SHP77 (cell line): Measurements from ENCODE around the gene MYCT1.
"Not testable (repeated sequence)": the region's sequence is repeated elsewhere in the genome, so short reads cannot be mapped to it uniquely, and the experiment has no call there.

ENCODE experiments used
- DNase-seq, 2 experiments: peaks; one replicate each; lab custom pipeline; 2025; lab: John Stamatoyannopoulos, UW

The MYCT1 gene

DNA sequence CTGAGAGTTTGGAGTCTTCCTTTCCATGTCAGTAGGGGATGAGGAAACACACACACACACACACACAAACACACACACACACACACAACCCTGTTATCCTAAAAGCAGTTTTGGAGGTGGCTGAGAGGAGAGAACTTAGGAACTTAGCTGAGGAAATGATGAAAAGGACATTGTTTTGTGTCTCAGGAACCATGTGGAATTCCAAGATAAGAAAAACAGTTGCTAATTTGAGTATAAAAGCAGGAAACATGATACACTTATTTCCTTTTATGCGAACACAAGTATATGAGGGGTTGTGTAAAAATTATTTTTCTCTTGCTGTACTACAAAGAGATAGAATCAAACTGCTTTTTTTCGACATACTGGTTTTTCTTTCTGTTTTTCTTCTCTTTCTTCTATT, at the start of gene MYCT1:
Gene MYCT1 (plus strand): TSS at position 264 of the 400 bp plus-strand sequence. CDS start 6 bp downstream, at position 270.
- no peak for DNase-seq

GRCh38 chr6:152648105-152648504, 49.6 kb upstream of the MYCT1 start:
- no peak for DNase-seq

DNA sequence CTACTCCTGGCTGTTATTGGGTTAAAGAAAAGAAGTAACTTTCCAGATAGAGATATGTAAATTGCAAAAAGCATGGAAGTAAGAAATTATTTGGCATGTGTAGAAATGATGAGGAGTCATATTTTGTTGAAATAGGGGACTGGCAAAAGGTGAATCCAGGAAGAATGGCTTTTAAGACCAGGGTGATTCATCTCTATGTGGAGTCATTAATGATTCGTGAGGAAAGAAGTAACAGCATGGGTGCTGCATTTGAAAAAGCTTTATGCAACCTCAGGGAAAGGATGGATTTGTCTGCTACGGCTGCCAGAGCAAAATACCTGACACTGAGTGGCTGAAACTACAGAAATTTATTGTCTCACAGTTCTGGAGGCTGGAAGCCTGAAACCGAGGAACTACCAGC, 45.7 kb upstream of the MYCT1 start:
- no peak for DNase-seq

- no peak for DNase-seq
These were observed 35.9 kb upstream of the MYCT1 start for GRCh38 chr6:152661776-152662175.

DNA sequence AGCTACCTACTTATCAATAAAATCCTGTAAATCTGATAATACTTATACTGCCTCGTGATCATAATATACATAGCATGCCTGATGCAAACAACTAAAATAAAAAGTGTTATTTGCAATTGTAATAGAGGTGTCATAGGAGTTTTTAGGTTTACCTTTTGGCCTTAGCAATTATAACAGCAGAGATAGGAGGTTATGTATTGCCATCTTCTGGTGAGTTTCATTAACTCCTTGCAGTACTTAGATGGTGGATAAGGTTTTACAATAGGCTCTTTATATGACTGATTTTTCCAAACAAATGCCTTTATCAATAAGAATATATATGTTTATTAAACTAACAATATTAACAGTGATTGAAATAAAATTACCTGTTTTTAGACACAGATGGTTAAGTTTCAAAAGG, 27.8 kb upstream of the MYCT1 start:
- DNase-seq = no peak

DNA sequence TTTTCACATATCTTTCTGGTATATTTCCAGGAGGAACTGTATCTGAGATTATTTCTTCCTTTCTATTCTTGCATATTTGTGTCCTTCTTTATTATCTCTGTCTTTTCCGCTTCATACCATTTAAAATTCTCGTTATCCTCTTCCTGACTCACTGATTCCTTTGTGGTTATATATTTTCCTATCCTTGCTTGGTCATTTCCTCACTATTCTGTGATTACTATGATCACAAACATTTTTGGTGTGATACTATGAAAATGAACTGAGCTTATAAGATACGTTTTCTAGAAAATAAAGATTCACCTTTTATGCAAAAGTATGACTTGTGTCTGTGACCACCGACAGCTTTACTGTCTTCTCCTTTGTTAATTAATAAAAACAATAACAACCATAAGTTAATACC, 26.5 kb upstream of the MYCT1 start:
- DNase-seq = no peak

DNA sequence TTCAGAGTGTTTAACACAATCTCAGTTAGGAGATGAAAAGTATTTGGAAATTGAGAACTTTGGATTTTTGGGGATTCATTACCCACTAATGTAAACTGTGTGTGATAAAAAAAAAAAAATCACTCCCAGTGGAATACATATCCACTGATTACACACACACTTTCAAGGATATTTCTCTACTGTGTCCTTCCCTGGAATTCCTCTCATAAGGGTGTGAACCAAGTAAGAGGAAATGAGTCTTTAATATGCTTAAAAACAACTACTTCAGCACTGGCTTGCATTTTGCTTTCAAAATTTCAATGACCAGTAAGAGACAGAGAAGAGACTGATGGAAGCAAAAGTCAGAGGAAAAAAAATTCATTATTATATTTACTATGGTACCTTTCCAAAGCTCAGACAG, 24.5 kb upstream of the MYCT1 start:
- no peak for DNase-seq

DNA sequence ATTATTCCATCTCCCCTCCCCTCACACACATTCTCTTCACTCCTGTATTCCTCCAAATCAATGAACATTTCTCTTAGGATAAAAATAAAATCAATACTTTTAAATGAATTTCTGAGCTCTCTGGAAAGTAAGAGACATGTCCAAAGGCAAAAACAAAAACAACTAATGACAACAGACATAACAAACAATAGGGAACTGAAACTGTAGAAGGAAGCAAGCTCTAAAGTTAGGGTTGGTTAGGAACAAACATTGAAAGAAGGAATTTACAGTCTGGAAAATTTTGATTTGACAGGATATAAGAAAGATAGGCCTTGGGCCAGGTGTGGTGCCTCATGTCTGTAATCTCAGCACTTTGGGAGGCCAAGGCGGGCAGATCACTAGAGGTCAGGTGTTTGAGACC, 17.5 kb upstream of the MYCT1 start:
- no peak for DNase-seq

DNA sequence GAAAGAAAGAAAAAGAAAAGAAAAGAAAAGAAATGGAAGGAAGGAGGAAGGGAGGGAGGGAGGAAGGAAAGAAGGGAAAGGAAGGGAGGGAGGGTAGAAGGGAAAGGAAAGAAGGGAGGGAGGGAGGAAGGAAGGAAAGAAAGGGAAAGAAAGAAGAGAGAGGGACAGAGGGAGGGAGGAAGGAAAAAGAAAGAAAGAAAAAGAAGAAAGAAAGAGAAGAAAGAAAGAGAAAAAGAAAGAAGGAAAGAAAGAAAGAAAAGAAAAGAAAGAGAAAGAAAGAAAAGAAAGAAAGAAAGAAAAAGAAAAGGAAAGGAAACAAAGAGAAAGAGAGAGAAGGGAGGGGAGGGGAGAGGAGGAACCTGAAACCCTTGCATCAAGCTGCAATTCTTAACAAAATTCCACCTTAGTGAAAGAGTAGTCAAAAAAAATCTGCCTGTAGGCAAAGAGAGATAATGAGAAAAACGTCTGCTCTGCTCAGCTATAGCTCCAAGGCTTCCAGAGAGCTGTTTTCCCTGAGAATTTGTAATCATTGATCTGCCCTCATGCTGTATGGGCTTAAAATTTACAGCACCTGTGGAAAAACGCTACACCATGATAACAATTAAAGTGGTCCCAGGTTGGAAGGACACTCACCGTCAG, 16.7 kb upstream of the MYCT1 start:
- DNase-seq = no peak

DNA sequence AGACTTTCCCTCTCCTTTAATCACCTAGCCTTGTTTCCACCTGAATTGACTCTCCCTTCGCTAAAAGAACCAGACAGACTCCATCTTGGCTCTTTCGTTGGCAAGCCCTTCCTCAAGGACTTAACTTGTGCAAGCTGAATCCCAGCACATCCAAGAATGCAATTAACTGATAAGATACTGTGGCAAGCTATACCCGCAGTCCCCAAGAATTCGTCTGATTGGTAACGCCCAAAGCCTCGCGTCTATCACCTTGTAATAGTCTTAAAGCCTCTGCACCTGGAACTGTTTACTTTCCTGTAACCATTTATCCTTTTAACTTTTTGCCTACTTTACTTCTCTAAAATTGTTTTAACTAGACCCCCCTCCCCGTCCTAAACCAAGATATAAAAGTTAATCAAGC, 15.6 kb upstream of the MYCT1 start:
- no peak for DNase-seq

DNA sequence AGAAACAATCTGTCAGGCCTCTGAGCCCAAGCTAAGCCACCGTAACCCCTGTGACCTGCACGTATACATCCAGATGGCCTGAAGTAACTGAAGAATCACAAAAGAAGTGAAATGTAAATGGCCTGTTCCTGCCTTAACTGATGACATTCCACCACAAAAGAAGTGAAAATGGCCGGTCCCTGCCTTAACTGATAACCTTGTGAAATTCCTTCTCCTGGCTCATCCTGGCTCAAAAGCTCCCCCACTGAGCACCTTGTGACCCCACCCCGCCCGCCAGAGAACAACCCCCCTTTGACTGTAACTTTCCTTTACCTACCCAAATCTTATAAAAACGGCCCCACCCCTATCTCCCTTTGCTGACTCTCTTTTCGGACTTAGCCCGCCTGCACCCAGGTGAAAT, 14.8 kb upstream of the MYCT1 start:
- not testable (repeated sequence) for DNase-seq

- DNase-seq = no peak
These were observed 11.9 kb upstream of the MYCT1 start for GRCh38 chr6:152685819-152686218.

GRCh38 chr6:152695372-152696045, 2.2 kb upstream of the MYCT1 start:
- DNase-seq = no peak

DNA sequence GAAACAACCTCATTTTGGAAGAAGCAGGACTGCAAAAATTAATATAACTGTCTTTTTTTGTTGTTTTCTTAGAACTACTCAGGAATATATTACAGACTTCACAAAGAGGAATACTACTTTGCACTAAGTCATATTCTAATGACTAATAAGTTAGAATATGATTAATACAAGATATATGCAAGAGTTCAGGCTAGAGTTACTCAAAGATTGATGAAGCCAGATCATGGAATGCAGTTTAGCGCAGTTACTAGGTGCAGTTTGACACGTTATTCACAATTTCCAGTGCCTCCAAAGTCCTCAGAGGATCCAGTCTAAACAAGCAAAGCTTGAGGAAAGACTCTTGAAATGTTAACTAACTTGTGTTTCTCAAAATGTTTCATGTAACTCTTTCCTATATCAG, 1.2 kb upstream of the MYCT1 start:
- DNase-seq = no peak

DNA sequence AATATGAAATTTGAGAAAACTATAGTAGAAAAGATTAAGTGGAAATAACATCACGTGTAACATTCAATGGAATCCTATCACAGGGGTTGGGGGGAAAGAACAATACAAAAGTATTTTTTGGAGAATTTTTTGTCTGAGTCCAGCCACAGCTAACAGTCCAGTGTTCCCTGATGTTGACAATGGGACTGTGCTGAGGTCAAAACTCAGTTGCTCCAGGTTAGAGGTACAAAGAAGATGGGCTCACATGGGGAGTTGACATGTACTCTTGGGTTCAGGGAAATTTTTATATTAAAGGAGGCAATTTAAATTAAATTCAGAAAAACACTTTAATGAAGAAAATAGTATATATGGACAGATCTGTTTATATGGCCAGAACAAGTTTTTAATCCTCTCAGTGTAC, 995 bp downstream of the MYCT1 start:
- DNase-seq = no peak

DNA sequence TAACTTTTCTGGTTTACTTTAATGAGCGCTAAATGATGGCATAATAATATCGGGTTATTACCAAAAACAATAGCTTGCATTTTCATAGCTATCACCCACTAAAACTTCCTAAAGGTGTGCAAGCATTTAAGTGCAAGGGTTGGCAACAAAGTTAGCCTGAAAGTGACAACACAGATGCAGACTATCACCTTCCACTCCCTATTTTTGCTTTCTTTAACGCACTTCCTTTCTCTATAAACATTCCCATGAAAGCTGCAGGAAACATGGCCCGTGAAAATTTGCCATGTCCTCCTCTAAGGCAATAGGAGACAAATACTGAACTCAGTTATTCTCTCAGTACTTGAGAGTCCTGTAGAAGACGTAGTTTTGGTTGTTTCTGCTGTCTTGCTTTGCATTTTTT, 2.7 kb downstream of the MYCT1 start:
- no peak for DNase-seq

DNA sequence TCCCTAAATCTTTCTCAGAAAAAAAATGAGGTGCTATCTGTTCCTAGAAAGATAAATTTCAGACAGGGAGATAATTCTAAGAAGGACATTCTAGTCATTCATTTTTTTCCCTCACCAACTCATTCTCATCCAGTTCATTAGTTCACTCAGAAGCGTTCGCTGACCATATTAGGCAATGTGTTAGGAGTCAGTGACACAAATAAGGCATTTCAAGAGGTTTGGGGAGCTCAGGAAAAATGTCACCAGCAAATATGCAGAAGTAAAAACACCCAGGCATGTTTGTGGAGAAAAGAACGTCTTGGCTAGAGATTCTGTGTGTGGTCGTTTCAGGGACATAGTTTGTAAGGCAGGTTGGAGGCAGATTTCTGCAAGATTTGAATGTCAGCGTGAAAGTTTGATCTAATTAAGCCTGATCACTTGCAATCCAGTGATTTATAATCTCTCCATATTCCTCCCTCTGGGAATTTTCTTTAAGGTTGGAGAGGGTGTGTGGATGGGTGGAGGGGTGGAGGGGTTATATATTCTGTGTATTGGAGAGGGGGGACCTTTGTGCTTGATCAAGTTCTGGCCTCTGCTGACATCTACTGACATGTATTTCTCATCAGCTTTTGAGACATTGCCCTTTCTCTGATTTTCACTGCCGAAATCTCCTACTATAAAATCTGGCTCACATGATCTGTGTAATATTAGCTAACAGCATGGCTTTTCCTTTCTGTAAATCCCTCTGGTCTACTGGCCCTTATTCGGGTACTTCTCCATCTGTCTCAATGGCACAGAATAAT, 3.6 kb downstream of the MYCT1 start:
- no peak for DNase-seq

DNA sequence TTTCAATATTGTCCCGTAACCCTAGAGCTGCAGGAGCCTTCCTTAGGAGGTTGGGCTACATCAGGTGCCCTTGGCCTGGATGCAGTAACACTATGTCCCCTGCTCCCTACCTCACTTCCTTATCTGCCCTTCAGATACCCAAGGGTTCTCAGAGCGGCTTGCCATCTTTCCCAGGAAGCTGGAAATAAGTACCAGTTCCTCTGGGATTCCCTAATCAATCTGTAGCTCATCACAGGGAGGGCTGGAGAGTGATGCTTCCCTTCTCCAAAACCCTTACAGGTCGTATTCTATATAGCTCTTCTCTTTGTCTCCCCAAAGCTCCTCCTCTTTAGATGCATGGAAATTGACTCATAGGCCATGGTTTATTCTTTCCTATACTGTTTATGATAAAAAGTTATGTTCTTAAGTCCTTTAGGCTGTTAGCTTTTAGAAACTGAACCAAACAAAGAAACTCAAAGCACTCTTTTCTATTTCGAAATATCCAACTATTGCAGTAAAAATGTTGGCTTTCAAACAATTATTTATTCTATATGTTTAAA, 4.2 kb downstream of the MYCT1 start:
- DNase-seq = no peak

DNA sequence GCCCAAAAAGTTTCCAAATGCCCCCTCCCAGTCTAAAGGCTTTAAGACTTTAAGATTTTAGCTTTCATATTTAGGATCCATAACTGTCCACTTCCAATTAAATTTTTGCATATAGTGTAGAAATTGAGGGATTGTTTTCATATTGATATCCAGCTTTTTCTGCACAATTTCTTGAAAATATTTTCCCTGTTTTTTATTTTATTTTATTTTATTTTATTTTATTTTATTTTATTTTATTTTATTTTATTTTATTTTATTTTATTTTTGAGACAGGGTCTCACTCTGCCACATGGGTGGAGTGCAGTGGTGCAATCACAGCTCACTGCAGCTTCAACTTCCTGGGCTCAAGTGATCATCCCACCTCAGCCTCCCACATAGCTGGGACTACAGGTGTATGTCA, 6.1 kb downstream of the MYCT1 start:
- not testable (repeated sequence) for DNase-seq

DNA sequence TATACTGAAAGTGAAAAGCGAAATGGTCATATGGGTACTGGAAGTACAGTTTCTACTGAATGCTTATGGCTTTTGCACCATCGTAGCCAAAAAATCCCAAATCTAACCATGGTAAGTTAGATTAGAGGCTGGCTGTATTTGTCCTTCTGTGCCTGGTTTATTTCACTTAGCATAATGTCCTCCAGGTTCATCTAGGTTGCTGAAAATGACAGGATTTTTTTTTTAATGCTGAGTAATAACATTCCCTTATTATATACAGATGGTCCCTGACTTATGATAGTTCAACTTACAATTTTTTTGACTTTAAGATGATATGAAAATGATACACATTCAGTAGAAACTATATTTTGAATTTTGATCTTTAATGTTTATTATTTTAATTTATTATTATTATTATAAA, 7.6 kb downstream of the MYCT1 start:
- DNase-seq = no peak

DNA sequence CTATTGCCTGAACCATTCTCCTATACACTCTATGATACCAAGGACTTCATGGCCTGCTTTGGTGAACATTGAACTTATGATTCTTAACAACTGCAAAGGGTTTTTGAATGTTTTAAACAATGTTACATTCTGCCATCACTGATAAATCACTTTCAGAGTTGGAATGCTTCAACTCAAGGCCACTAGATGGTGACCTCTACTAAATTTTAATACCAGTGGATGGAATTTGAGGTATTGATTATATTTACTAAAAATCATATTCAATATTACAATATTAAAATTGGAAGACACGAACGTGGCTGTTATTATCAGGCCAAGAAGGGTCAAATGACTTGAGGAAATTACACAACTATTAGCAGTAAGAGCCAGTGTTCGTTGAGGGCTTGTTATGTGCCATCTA, 18.6 kb downstream of the MYCT1 start:
- DNase-seq = no peak

- no peak for DNase-seq
These were observed 23.3 kb downstream of the MYCT1 start for GRCh38 chr6:152720974-152721373.

GRCh38 chr6:152721956-152722355, 24.3 kb downstream of the MYCT1 start:
- DNase-seq = no peak
